HG03135 (cell line): ENCODE data around the gene GABRD.

Source experiments
- ATAC-seq: cut with Tn5 transposase; IDR thresholded peaks from one replicate; pipeline ENCODE4 v1.9.1; 2021; ENCODE audit warnings: mild to moderate bottlenecking, moderate library complexity; ENCODE audit not compliant: unreplicated experiment

GABRD gene

GRCh38 chr1:2033165-2033564, 14.0 kb downstream of the GABRD start:
- no peak for ATAC-seq

DNA sequence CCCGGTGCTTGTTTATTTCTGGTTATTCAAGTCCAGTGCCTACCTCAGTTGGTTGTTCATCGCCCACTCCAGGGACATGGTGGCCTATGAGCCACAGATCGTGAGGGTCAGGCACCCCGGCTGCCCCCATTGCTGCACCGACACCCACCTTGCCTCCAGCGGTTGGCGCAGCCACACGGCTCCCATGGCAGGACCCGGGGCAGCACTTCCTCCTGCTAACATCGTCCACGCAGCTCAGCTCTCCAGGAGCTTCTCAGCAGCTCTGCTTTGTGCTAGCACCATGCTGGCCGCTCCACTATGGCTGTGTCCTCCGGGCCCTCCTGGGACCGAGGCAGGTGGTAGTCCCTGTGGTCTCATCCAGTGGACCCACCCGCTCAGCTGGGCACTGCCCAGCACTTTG, 17.1 kb downstream of the GABRD start:
- no peak for ATAC-seq

DNA sequence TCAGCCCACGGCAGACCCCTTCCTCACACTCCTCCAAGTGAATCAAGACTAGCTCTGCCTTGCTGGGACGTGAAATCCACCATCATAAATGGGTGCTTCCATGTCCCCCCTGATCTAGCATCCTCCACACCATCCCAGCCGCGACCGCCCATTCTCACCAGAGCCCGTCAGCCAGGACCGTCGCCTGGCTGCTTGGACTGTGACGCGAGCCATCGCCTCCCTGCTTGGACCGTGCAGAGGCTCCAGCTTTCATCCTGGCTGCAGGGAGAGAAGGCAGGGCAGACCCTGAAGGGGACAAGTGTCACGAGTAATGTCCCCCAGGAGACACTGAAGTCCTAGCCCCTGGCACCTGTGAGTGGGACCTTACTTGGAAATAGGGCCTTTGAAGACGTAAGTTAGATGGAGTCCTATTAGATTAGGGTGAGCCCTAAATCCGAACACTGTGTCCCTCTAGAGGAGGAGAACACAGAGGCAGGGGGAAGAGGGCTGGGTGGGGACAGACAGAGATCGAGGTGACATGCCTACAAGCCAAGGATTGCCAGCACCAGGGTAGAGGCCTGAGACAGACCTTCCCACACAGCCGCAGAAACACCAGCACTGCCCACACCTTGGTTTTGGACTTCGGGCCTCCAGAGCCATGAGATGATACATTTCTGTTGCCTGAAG, 18.3 kb downstream of the GABRD start:
- ATAC-seq, result no peak

DNA sequence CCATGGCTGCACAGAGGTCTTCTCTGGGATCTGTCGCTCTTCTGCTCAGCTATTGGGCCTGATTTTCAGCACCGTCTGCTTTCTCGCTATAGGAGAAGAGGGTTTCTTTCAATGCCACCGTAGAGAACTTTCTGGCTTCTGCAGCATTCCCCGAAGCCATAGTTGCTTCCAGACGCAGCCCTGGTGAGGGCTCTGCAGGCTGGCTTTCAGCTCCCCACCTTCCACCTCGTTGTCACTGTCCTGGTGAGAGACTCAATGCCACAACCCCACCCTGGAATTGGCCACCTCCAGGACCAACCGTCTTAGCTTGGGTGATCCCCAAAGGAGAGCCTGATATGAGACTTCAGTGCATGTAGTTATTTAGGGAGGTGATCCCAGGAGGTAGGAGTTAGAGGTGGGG, 19.1 kb downstream of the GABRD start:
- ATAC-seq, result no peak

DNA sequence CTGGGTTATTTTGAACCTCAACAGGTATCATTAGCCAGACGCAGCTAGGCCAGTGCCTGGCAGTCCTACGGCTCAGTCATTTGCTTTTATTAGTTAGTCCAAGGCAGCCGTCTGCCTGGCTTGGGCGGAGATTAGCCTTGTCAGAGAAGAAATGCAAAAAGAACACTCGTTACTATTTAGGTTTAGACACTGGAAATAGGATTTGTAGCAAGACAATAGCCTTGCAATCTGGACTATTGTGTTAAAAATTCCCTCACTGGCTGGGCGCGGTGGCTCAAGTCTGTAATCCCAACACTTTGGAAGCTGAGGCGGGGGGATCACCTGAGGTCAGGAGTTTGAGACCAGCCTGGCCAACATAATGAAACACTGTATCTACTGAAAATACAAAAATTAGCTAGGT, 20.1 kb downstream of the GABRD start:
- ATAC-seq, result no peak

DNA sequence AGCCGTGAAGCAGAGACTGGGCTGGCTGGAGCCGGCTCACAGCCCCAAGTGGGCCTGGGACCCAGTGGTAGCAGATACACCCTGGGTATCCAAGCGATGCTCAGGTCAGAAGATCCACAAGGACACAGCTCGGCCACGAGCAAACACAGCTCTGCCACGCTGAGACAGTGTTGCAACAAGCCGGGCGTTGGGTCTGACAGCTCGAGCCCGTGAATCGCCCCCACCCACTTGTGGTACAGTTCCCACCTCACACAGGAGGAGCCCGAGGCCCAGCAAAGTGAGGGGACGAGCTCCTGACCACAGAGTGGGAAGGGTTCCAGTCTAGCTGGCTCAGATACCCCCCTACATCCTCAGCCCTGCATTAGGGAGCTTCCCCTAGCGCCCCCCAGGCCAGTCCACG, 22.2 kb downstream of the GABRD start:
- ATAC-seq, result no peak

GRCh38 chr1:2041887-2042286, 22.7 kb downstream of the GABRD start:
- no peak for ATAC-seq

DNA sequence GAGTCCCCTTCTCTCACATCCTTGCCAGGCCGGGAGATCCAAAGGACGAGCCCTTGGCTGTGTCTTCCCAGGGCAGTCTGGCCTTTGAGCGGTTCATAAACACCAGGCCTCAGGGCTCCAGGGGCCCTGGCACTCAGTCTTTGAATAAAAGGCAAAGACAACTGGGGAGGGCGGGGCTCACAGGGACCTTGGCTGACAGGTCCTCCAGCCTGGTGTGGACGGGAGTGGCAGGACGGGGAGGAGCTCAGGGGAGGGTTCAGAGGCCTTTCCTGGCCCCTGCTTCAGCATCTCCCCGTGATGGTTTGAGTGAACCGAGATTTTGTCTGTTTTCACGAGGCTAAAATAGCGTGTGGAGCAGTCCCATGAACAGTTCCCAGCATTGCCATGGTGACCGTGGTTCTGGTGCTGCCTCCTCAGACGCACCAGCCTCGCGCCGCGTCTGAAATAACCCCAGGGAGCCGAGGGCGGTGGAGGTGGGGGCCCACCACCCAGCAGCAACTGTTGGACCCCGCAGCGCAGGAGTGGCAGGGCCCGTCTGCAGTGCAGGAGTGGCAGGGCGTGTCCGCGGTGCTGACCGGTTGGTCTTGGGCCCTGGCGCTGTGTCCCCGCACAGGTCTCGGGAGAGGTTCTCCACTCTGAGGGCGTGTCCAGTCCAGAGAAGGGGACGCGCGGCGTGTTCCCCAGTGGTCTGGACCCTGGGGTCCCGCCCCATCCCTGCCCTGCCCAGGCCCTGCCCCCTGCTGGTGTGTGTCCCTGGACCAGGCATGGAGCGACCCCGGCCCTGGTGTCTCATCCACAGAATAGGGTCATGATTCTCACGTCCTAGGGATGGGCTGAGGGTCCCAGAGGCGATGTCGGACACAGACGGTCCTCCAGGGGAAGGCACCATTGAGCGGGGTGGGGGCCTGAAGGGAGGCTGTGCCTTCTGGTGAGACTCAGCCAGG, 24.0 kb downstream of the GABRD start:
- no peak for ATAC-seq

DNA sequence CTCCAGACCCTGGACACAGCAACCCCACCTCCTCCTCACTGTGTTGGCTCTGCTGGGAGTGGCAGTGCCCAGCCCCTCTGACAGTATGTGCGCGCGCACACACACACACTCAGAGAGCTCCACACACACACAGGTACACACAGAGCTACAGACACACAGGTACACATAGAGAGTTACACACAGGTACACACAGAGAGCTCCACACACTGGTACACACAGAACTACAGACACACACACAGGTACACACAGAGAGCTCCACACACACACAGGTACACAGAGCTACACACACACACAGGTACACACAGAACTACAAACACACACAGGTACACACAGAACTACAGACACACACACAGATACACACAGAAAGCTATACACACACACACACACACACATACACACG, 24.7 kb downstream of the GABRD start:
- no peak for ATAC-seq

- ATAC-seq, result no peak
These were observed 25.6 kb downstream of the GABRD start for GRCh38 chr1:2044510-2045319.

DNA sequence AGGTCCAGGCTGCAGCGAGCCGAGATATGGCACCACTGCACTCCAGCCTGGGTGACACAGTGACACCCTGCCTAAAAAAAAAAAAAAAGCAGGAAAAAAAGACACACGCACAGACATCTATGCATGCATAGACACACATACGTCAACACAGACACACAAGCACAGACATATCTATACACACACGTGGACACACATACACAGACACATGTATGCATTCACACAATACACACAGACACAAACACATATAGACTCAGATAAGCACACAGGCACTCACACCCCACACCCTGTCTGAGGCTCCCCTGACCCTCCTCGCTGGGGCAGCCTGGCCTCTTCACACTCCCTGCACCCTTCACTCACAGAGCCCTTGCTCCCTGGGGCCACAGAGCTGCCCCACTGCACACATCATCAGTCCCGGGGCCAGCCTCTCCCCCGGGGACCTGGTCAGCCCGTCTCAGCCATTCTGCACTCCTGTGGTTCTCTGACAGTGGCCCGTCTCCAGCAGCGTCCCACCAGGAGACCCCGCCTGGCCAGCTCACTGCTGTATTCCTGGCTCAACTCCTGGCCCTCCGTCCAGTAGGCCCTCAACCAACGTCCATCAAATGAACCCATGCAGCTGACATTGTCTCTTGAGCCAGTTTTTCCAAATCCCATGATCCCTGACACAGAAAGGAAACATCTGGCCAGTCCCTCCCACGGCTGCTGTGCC, 26.5 kb downstream of the GABRD start:
- no peak for ATAC-seq

- no peak for ATAC-seq
These were observed 27.2 kb downstream of the GABRD start for GRCh38 chr1:2046174-2046917.

- no peak for ATAC-seq
These were observed 28.0 kb downstream of the GABRD start for GRCh38 chr1:2046953-2047748.

DNA sequence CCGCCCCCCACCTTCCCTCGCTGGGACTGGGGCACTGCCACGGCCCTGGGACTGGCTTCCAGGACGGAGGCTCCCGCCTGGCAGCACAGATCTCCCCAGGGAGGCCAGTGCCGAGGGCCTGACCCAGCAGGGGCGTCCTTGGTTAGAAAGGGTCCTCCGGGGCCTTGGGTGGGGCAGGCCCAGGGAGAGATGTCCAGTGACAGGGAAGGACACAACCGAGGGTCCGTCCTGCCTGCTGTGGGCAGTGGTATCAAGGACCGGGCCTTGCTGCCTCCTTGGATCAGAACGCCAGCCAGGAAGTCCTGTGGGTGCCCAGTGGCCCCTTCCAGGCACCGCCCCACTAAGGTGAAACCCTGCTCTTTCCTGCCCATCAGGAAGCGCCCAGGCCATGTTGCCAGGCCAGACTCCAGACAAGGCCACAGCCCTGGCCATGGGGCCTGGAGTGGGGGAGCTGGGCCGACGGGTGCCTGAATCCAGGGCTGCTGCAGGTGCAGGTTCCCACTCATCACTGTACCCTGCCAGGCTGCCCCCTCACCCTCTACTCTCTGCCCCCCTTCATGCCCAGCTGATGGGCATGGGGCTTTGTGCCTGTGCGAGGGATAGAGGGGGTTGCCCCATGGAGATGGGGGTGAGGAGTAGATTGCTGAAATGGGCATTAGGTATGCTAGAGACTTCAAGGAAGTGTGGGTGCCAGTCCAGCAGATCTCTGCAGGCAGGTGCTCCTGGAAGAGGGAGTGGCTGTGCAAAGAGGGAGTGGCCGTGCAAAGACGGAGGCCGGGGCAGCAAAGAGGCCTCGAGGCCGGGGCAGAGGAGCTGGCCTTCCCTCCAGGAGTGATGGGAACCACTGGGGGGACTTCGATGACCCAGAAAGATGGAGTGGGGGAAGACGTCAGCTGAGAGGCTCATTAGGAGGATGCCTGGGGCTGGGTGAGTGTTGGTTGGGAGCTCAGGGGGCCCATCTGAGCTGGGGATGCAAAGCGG, 28.9 kb downstream of the GABRD start:
- ATAC-seq, result no peak

GRCh38 chr1:2049225-2049717, 30.1 kb downstream of the GABRD start:
- ATAC-seq, result no peak

- ATAC-seq, result peak; percentile 68
These were observed 30.7 kb downstream of the GABRD start, which contains the start of gene PRKCZ for GRCh38 chr1:2049718-2050431. Gene PRKCZ (plus strand): TSS chr1:2050411. CDS start chr1:2050631, 220 bp downstream.

DNA sequence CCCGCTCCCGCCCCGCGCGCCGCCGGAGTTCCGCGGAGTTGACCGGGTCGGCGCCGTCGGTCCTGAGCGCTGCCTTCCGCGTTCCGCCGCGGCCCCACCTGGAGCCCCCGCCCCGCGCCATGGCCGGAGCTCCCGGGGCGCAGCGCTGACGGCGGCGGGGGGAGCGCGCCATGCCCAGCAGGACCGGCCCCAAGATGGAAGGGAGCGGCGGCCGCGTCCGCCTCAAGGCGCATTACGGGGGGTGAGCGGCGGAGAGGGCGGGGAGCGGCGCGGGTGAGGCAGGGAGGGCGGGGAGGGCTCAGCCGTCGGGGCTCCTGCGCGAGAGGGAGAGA, 31.3 kb downstream of the GABRD start:
- ATAC-seq, result no peak
